Common myeloid progenitor, CD34-positive (primary cell): ENCODE results near the gene UST.

Source experiments
- CTCF ChIA-PET: fragments of 350-600 bp; sonication (Branson Sonifier 250); formaldehyde crosslinking; loops from one replicate; lab custom pipeline; 2021; ENCODE audit warnings: antibody characterized with exemption; lab: Charles Lee
- POLR2A ChIA-PET: fragments of 350-600 bp; sonication (Branson Sonifier 250); formaldehyde crosslinking; loops from one replicate; lab custom pipeline; 2021; ENCODE audit warnings: antibody characterized with exemption; lab: Charles Lee
- DNase-seq, 3 donors: peaks; one replicate each; pipeline versions ENCODE4 v3.0.0 to v3.0.0-alpha.2; 2013
- H3K27ac ChIP-seq, 2 experiments: 1 replicate in 1 of 2; 2 replicates in 1 of 2; pipeline ENCODE4 v1.7.0; 2013; ENCODE audit warnings: inconsistent platforms in 2 of 2, low read length in 2 of 2, mild to moderate bottlenecking in 2 of 2, low read depth in 1 of 2, moderate library complexity in 1 of 2; ENCODE audit not compliant: severe bottlenecking in 2 of 2, insufficient read depth in 1 of 2, poor library complexity in 1 of 2
- H3K27me3 ChIP-seq, 5 experiments: replicated peaks in 2 of 5; 1 replicate in 3 of 5; 2 replicates in 2 of 5; pipeline versions ENCODE4 v1.6.1 to v1.7.0; 2013; ENCODE audit warnings: low read length in 4 of 5, mild to moderate bottlenecking in 2 of 5, moderate library complexity in 2 of 5, inconsistent platforms in 1 of 5; ENCODE audit not compliant: insufficient read depth in 5 of 5, control insufficient read depth in 4 of 5
- H3K36me3 ChIP-seq, 4 experiments: 1 replicate in 2 of 4; 2 replicates in 2 of 4; pipeline versions ENCODE4 v1.6.1 to v1.7.0; 2013; ENCODE audit warnings: low read length in 3 of 4, control low read depth in 1 of 4, mild to moderate bottlenecking in 1 of 4; ENCODE audit not compliant: control insufficient read depth in 4 of 4, insufficient read depth in 4 of 4
- H3K4me1 ChIP-seq, 4 experiments: 1 replicate in 3 of 4; 2 replicates in 1 of 4; pipeline versions ENCODE4 v1.6.1 to v1.7.1; 2013; ENCODE audit warnings: low read length in 3 of 4, mild to moderate bottlenecking in 3 of 4, control low read depth in 1 of 4, inconsistent platforms in 1 of 4, moderate library complexity in 1 of 4; ENCODE audit not compliant: control insufficient read depth in 4 of 4, insufficient read depth in 4 of 4; ENCODE audit errors: control extremely low read depth in 1 of 4
- H3K4me3 ChIP-seq, 7 experiments: 1 replicate in 4 of 7; 2 replicates in 3 of 7; pipeline versions ENCODE4 v1.5.1 to v1.7.0; 2013; ENCODE audit warnings: mild to moderate bottlenecking in 7 of 7, low read length in 6 of 7, moderate library complexity in 6 of 7, inconsistent platforms in 2 of 7, low read depth in 2 of 7, control low read depth in 1 of 7; ENCODE audit not compliant: insufficient read depth in 4 of 7, control insufficient read depth in 1 of 7; ENCODE audit errors: extremely low read depth in 1 of 7
- H3K9me3 ChIP-seq, 5 experiments: 1 replicate in 4 of 5; 2 replicates in 1 of 5; pipeline versions ENCODE4 v1.6.1 to v1.7.1; 2013; ENCODE audit warnings: low read length in 4 of 5, mild to moderate bottlenecking in 2 of 5, inconsistent platforms in 1 of 5, low read depth in 1 of 5, moderate library complexity in 1 of 5; ENCODE audit not compliant: control insufficient read depth in 4 of 5, insufficient read depth in 2 of 5; ENCODE audit errors: control extremely low read depth in 1 of 5
- WGBS: methylation state at CpG from one replicate; pipeline ENCODE4 v1.1.5; 2013; ENCODE audit not compliant: insufficient coverage; 5-methylcytosine and 5-hydroxymethylcytosine counted together

Gene UST

GRCh38 chr6:148713921-148714320 is 32.9 kb upstream of the UST start:
- H3K4me3 ChIP-seq: no peak overlapping the region
- ChIA-PET CTCF (interaction anchor here (0.6 kb wide), 2 partner anchors 61 to 855 kb away, joined by 3 to 4 read pairs; no protein-coding TSS in a partner anchor), POLR2A (interaction anchor here (0.7 kb wide), 1 partner anchor 22 kb away, joined by 6 read pairs; no protein-coding TSS in a partner anchor)
- no peaks in the 10 kb centered on the region for H3K36me3 ChIP-seq
- no peak for DNase-seq
- peaks cover 0 to 3% (median 2%) of the 10 kb centered on the region in 5 experiments for H3K9me3 ChIP-seq
- no peak overlapping the region for H3K27ac ChIP-seq
- no peaks in the 10 kb centered on the region for H3K27me3 ChIP-seq
- H3K4me1 ChIP-seq: peaks cover 0 to 5% (median under 1%) of the 10 kb centered on the region in 4 experiments
- 100% methylated on average over 1 of the region's 1 CpG for WGBS

- CTCF ChIA-PET: interaction anchor here (2.1 kb wide), 1 partner anchor 8 kb away, joined by 5 read pairs; no protein-coding TSS in a partner anchor
- no peak for DNase-seq
- Histone ChIP-seq H3K4me3 (no peak overlapping the region), H3K4me1 (peaks cover 0 to 3% (median under 1%) of the 10 kb centered on the region in 4 experiments), H3K9me3 (peaks cover 0 to 3% (median 2%) of the 10 kb centered on the region in 5 experiments), H3K27ac (no peak overlapping the region), H3K27me3 (no peaks in the 10 kb centered on the region), H3K36me3 (no peaks in the 10 kb centered on the region)
- no CpG with 5 or more reads among the region's 1 CpG for WGBS
- POLR2A ChIA-PET: no interaction called here
These were observed 30.0 kb upstream of the UST start for GRCh38 chr6:148716811-148717210.

- DNase-seq: no peak
- H3K27ac ChIP-seq: no peak overlapping the region
- H3K9me3 ChIP-seq: peaks cover 0 to 6% (median 0%) of the 10 kb centered on the region in 5 experiments
- ChIA-PET POLR2A (no interaction called here), CTCF (no interaction called here)
- peaks cover 0 to 1% (median 0%) of the 10 kb centered on the region in 4 experiments for H3K4me1 ChIP-seq
- no peaks in the 10 kb centered on the region for H3K27me3 ChIP-seq
- no peak overlapping the region for H3K4me3 ChIP-seq
- no peaks in the 10 kb centered on the region for H3K36me3 ChIP-seq
- 100% methylated on average over 2 of the region's 3 CpGs for WGBS
These were observed 26.4 kb upstream of the UST start for GRCh38 chr6:148720406-148720805.

GRCh38 chr6:148720897-148721296 is 25.9 kb upstream of the UST start:
- peaks cover 0 to 1% (median 0%) of the 10 kb centered on the region in 4 experiments for H3K4me1 ChIP-seq
- no CpG with 5 or more reads among the region's 2 CpGs for WGBS
- no peaks in the 10 kb centered on the region for H3K36me3 ChIP-seq
- peak in 1 of 3 donors; percentile 16 for DNase-seq
- ChIA-PET CTCF (no interaction called here), POLR2A (no interaction called here)
- no peaks in the 10 kb centered on the region for H3K27me3 ChIP-seq
- H3K27ac ChIP-seq: no peak overlapping the region
- peaks cover 0 to 6% (median 0%) of the 10 kb centered on the region in 5 experiments for H3K9me3 ChIP-seq
- no peak overlapping the region for H3K4me3 ChIP-seq

GRCh38 chr6:148723484-148723883 is 23.3 kb upstream of the UST start:
- DNase-seq: no peak
- POLR2A ChIA-PET: no interaction called here
- Histone ChIP-seq H3K4me1 (no peaks in the 10 kb centered on the region), H3K4me3 (no peak overlapping the region), H3K27ac (no peak overlapping the region), H3K9me3 (peaks cover 0 to 12% (median 3%) of the 10 kb centered on the region in 5 experiments), H3K36me3 (no peaks in the 10 kb centered on the region), H3K27me3 (no peaks in the 10 kb centered on the region)
- CTCF ChIA-PET: interaction anchor here (0.8 kb wide), 1 partner anchor 13 kb away, joined by 3 read pairs; no protein-coding TSS in a partner anchor
- WGBS: 100% methylated on average over 1 of the region's 1 CpG

- no peaks in the 10 kb centered on the region for H3K36me3 ChIP-seq
- CTCF ChIA-PET: no interaction called here
- POLR2A ChIA-PET: no interaction called here
- H3K9me3 ChIP-seq: peaks cover 0 to 12% (median 3%) of the 10 kb centered on the region in 5 experiments
- no peak for DNase-seq
- no peak overlapping the region for H3K27ac ChIP-seq
- H3K4me3 ChIP-seq: no peak overlapping the region
- no peaks in the 10 kb centered on the region for H3K27me3 ChIP-seq
- H3K4me1 ChIP-seq: no peaks in the 10 kb centered on the region
These were observed 22.4 kb upstream of the UST start for GRCh38 chr6:148724428-148724827.

- no peak overlapping the region for H3K27ac ChIP-seq
- DNase-seq: no peak
- no peaks in the 10 kb centered on the region for H3K27me3 ChIP-seq
- H3K4me3 ChIP-seq: no peak overlapping the region
- ChIA-PET CTCF (interaction anchor here (0.8 kb wide), 1 partner anchor 9 kb away, joined by 3 read pairs; no protein-coding TSS in a partner anchor), POLR2A (no interaction called here)
- no CpG with 5 or more reads among the region's 1 CpG for WGBS
- H3K4me1 ChIP-seq: no peaks in the 10 kb centered on the region
- no peaks in the 10 kb centered on the region for H3K36me3 ChIP-seq
- H3K9me3 ChIP-seq: peaks cover 0 to 12% (median 3%) of the 10 kb centered on the region in 5 experiments
These were observed 19.7 kb upstream of the UST start for GRCh38 chr6:148727104-148727503.
